NCI-H2227 (cell line): ENCODE results near the gene SLC16A11.
"Not testable (repeated sequence)": the region's sequence is repeated elsewhere in the genome, so short reads cannot be mapped to it uniquely, and the experiment has no call there.

ENCODE experiments used
- DNase-seq: peaks from one replicate; lab custom pipeline; 2025; ENCODE audit not compliant: unreplicated experiment; lab: John Stamatoyannopoulos, UW

SLC16A11 gene

GRCh38 chr17:7011942-7012254, 32.0 kb downstream of the SLC16A11 start:
- DNase-seq: no peak

GRCh38 chr17:7011415-7011814, 32.5 kb downstream of the SLC16A11 start:
- DNase-seq: no peak

DNA sequence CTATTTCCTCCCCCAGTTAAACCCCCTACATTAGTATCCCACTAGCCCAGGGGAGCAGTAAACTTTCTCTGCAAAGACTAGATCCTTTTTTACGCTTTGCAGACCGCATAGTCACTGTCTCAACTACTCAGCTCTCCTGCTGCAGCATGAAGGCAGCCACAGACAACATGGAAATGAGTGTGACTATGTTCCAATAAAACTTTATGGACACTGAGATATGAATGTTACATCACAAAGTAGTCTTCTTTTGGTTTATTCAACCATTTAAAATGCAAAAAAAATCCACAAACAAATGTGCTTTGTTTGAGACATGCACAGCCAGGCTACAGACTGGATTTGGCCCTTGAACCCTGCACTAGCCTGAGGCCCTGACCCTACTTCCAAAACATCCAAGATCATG, 33.4 kb downstream of the SLC16A11 start:
- no peak for DNase-seq

- no peak for DNase-seq
Observed at GRCh38 chr17:7007143-7007542, 36.7 kb downstream of the SLC16A11 start.

DNA sequence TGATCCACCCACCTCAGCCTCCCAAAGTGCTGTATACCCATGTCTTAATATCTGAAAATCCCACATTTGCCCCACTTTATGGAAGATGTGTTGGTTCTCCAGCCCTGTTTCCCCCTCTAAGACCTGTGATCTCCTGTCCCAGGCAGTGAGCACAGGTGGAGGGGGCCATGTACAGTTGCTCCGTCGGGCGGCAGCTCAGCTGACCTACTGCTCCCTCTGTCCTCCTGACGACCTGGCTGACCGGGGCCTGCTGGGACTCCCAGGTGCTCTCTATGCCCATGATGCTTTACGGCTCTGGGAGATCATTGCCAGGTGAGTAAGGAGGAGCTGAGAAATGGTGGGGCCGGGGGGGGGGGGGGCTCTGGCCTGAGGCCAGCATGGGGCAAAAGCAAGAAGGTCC, 38.2 kb downstream of the SLC16A11 start:
- DNase-seq: no peak

DNA sequence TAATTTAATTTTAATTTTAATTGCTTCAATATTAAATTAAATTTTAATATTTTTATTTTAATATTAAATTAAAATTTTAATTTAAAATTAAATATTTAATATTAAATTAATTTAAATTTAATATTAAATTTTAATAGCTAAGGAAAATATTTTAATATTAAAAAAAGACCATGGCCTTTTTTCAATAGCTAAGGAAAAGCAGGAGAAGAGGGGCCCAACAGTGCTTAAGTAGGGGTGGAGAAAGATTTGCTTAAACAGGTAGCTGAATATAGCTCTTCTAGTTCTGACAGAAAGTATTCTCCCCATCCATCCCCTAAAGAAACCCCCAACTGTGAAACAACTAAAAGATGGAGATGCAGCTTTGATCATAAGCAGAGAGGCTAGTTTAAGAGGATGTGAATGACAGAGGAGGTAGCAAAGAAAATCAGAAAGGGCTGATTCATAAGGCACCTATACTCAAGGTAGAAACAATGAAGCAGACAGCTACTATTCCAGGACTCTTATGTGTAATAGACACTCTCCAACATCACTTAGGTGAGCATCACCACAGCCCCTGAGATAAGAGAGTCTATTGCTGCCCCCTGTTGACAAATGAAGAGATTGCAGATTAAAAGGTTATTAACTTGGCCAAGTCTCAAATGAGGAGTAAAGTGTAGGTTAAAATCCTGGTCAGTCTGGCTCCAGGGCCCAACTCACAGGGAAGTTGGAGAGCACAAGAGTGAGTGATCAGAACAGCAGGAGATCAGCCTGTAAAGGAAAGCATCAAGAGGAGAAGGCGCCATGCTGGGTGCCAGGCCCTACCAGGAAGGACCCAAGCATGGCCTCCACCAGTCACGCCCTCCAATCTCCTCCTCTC, 39.3 kb downstream of the SLC16A11 start:
- DNase-seq: peak; percentile 81

- DNase-seq: no peak
Observed at GRCh38 chr17:7003745-7004144, 40.1 kb downstream of the SLC16A11 start.

DNA sequence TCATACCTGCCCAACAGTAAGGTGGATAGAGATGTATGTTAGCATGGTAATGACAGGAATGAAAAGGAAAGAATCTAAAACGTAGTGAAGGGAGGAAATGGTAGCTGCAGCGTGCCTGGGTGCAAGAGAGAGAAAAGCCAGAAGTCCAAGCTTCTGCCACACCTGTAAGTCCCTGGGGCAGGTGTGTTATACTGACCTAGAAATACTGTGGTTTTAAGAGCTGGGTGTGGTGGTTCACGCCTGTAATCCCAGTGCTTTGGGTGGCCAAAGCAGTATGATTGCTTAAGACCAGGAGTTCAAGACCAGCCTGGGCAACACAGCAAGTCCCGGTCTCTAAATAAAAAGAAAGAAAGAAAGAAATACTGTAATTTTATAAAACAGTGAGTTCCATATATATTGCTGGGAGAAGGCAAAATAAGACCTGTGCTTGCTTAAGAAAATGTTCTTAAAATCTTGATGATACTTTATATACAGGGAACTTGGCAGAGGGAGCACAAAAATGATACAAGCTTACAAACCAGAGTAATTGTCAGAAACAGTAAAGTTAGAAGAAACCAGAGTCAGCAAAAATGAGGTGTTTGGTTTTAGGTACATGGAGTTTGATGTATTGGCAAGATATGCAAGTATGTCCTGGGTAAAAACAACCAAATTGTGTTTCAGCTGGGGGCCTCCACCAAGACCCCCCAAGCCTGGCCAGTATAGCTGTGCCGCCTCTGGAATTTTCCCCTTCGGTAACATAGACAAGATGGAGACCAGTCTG, 41.4 kb downstream of the SLC16A11 start:
- DNase-seq: no peak

GRCh38 chr17:7001318-7001961, 42.5 kb downstream of the SLC16A11 start:
- peak; percentile 28 for DNase-seq

DNA sequence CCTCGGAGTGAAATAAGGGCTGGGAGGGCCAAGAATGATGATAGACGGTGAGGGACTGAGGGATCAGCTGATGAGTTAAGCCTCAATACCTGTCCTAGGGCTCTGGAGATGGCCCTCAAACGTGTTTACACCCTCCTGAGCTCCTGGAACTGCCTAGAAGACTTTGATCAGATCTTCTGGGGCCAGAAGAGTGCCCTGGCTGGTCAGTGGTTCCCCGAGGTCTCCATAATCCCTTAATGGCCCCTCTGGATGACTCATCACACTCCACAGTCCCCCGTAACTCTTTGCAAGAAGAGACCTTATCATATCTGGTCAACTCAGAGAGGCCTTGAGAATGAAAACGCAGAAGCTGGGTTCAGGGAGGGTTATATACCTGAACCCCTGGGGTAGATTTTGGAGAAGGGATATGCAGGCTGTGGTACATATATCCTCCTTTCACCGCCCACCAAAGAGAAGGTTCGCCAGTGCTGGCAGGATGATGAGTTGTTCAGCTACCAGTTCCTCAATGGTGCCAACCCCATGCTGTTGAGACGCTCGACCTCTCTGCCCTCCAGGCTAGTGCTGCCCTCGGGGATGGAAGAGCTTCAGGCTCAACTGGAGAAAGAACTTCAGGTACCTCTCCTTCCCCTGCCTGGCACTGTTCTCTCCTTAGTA, 44.9 kb downstream of the SLC16A11 start:
- DNase-seq: no peak

- no peak for DNase-seq
Observed at GRCh38 chr17:6997171-6997570, 46.7 kb downstream of the SLC16A11 start.

DNA sequence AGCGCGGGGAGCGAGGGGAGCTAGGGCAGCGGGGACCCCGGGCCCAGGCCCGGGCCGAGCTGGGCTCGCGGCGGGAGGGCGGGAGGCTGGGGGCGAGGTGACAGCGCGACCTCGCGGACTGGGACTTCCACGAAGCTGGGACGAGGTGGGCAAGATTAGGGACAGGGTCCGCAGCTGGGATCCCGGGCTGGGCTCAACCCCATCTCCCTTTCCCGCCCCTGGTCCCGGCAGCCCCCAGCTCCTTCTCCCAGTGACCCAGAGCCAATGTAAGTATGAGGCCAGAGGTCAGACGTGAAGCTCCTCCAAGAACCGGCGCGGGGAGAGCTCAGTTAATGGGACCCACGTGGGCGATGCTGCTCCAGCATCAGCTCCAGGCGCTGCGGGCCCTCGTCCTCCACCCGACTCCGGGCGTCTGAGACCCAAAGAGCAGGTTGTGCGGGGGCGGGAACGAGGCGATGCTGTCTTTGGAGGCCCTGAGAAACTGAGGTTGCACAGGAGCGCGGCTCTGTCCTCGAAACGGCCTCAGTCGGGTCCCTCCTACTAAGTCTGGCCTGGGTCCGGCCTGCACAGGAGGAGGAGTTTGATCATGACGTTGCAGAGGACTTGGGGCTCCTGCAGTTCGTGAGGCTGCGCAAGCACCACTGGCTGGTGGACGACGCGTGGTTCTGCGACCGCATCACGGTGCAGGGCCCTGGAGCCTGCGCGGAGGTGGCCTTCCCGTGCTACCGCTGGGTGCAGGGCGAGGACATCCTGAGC, 47.5 kb downstream of the SLC16A11 start:
- no peak for DNase-seq

DNA sequence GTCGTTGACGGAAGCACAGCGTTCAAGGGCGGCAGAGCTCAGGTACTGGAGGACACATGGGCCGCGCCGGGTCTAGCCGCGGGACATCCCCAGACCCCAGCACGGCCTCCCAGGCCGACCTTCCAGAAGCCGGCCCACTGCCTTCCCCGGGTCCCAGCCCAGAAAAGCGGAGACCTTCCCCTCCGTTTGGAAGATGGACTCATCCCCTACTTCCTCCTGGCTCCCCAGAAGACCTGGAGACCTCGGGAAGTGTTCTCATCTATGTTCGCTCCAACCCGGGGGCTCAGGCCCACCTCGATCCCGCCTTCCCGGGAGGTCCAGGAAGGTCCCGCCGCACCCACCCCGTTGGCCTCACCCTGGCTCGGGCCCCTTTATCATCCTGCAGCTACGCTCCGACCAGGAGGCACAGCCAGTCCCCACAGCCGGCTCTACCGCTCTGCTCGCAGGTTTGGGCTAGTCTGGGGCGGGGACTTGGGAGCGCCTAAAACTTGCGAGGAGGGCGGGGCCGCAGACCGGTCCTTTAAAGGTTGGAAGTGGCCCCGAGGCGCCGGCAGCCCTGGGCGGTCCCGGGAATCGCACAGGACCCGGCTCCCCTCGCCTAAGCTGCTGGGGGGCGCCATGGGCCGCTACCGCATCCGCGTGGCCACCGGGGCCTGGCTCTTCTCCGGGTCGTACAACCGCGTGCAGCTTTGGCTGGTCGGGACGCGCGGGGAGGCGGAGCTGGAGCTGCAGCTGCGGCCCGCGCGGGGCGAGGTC, 48.2 kb downstream of the SLC16A11 start, which contains the start of gene ALOX12:
Gene ALOX12 (plus strand): TSS at position 550 of the 756 bp plus-strand sequence. CDS start 69 bp downstream, at position 619.
- no peak for DNase-seq

- no peak for DNase-seq
Observed at GRCh38 chr17:6994666-6995256, 49.1 kb downstream of the SLC16A11 start.

- no peak for DNase-seq
Observed at GRCh38 chr17:6994118-6994598, 49.7 kb downstream of the SLC16A11 start.

- not testable (repeated sequence) for DNase-seq
Observed at GRCh38 chr17:6993613-6994056, 50.3 kb downstream of the SLC16A11 start.
